ENCODE measurements around the gene BRD1.

The BRD1 gene

DNA sequence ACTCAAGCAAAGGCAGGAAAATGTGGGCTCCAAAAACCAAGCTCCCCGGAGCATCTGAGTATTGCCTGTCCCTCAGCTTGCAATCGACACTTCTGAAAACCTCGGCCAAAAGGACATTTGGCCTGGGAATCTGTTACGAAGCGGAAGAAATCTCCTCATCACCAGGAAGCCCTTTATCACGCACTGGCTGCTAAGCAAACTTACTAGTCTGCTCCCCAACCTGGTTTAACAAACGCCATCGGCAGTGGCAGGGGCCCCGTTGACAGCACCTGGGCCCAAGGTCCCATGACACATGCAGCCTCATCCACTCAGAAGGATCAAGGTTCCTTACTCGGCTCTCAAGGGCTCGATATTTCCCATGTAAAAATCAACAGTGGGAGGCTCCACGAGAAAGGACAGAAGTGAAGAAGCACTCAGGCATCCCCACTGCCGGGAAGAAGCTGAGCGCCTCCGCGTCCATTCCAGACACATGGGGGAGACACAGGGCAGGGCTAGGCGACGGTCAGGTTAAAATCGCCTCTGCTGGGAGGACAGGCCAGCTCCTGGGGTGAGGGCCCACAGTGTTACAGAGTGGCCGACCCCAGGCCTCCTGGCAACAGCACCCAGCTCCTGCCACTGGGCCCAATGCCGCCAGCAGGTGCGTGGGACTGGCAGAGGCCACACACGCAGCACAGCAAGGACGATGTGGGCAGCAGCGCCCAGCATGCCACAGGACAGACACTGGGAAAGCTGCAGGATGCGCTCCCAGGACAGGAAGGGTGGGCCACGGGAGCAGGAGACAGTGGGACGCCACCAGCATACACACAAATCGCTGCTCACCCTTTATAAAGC lies 27.1 kb downstream of the BRD1 start:
- DNase-seq (ENCODE audit: low read depth) = no peak

DNA sequence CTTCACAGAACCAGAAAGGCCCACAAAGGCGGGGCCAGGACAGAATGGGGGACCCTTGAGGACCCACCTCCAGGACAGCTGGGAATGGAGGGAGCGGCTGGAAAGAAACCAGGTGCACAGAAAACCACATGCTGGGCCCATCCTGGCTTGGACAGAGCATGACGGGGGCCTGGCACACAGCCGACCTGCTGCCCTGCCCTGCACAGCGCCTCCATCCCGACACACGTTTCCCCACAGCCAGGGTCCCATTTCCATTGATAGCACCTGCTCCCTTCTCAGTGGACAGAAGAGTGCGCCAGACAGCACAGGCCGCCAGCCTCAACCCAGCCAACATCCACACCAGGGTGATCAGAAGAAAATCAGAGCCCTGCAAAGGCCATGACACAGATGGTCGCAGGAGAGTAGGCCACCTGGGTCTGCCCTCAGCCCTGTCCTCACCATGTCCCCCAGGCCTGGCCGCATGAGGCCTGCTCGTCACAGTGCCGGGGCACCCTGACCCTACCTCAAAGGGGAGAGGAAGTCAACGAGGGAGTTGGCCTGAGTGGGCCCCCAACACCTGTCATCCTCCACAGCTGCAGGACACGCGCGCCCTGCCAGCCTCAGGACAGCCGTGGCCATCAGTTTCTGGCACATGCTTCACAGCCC lies 28.1 kb downstream of the BRD1 start:
- DNase-seq (ENCODE audit: low read depth) = no peak

DNA sequence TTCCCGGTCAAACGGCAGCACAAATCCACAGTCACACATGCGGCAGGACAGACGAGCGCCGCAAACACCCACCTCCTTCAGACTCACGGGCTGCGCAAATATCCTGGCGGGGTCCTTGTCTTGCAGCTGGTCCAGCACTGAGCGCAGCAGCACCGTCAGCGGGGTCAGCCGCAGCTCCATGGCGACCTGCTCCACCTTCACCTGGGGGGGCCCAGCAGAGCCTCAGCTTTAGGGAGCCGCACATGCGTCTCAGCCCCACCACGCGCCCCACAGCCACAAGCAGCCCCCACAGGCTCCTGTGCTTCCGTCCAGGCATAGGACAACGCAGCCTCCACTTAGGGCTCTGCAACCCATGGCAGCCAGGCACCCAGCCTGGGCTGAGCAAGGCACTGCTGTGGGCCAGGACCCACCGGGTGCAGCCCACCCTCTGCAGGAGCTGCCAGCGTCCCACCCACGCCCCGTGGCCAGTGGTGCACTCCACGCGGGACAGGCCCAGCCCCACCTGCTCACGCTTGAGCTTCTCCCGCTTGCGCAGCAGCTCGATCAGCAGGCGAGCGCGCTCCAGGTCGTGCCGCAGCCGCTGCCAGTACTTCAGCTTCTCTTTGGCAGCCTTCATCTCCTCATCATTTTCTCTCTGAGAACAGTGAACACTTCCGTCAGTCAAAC lies 29.1 kb downstream of the BRD1 start:
- no peak for DNase-seq (ENCODE audit: low read depth)

DNA sequence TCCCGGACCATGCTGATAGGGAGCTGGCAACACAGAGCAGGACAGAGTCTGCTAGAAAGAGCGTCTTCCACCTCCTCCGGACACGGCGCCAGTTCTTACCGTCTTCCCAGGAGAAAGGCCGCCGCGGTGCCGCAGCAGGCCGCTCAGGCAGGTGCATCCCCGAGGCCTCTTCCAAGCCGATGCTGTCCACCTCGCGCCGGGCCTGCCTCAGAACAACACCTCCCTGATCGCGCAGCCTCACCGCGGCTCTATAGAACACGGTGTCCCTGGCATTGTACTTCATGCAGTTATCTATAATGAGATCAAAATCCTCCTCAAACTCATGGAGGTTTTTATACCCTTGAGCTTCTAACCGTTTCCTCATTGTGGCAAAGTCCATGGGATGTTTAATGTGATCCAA lies 30.0 kb downstream of the BRD1 start:
- no peak for DNase-seq (ENCODE audit: low read depth)

DNA sequence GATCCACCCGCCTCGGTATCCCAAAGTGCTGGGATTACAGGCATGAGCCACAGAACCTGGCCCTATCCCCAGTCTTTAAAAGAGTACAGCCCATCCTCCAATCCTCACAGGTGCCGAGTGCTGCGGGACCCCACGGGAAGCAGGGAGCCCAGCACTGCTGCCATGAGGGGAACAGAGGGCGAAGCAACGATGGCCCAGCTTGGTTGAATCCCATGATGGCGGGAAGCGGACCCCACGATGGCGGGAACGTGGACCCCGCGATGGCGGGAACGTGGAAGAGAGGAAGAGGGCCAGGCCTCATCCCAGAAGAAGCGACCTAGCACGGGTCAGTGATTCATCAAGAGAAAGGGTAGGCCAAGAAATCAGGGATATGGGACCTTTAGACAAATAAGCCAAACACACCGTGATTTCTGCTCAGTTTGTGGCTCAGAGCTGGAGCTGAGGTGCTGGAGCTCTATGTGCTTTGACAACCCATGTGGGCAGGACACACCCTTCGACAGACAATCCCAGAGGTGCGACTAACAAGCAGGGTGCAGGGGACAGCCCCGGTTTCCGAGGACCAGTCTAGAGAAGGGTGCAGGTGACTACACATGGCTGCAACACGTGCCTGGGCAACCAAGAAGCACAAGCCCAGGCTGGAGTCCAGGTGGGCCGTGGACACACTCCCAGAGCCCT lies 30.9 kb downstream of the BRD1 start:
- DNase-seq (ENCODE audit: low read depth) = no peak

DNA sequence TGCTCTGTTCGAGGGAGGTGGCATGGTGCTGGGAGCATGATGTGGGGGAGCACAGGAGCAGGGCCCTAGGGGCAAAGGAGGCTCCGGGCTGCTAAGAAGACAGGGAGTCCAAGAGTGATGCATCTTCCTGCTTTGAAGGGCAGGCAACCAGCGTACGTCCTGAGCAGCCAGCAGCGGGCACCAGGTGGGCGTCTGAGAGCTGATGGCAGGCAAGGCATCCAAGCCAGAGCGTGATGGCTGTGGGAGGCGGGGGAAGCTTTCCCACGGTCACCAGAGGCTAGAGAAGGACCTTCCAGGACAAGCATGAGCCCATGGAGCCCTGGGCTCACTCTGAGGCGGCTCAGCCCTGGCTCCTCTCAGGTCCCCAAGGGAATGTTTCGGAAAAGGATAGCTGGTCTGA lies 32.2 kb downstream of the BRD1 start:
- DNase-seq (ENCODE audit: low read depth) = no peak

DNA sequence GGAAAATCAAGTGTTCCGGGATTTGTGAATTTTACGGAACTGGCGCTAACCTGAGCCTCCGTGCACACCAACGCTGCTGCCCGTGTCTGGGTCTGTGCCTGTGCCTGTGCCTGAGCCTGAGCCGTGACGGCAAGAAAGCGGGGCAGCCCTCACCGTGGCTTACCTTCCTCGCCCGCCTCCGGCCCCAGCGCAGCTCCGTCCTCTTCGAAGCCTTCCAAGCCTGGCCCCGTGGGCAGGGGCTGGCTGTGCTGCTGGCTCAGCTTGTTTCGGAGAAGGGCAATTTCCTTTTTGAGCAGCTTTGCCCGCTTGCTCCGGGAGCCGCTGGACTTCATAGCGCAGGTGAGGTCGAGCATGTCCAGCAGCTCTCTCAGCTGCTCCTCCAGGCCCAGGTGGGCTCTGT lies 33.8 kb downstream of the BRD1 start:
- no peak for DNase-seq (ENCODE audit: low read depth)

DNA sequence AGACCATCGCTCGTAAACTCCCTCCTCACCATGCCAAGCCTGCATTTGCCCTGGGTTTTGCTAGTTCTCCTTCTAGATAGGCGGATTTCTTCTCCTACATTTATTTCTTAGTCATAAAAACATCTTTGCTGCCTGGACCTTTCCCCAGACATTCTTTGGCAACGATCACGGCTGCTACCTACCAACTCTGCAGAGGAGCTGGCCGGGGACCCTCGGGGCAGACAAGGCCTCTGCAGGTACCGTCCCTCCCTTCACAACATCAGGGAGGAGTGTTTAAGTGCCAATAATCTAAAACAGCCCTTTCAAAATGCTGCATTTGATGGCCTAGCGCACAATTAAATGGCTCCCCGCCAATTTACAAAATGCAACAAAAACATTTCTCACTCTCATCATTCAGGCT lies 34.4 kb downstream of the BRD1 start:
- DNase-seq (ENCODE audit: low read depth) = no peak

DNA sequence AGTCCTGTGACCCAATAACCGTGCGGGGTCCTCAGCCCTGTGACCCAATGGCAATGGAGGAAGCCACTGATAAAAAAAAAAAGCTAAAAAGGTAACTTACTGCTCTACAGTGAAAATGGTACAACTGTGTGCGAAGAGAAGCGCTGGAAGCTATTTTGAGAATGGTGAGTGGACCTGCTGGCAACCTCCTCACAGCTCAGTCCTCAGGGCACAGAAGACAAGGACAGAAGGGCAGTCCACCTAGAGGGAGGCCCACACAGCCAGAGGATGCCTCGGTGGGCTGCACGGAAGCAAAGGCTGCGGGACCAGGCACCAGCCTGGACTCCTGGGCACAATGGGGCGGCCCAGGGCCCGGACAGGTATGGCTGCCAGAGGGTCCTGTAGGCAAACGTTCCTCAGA lies 35.6 kb downstream of the BRD1 start:
- no peak for DNase-seq (ENCODE audit: low read depth)

DNA sequence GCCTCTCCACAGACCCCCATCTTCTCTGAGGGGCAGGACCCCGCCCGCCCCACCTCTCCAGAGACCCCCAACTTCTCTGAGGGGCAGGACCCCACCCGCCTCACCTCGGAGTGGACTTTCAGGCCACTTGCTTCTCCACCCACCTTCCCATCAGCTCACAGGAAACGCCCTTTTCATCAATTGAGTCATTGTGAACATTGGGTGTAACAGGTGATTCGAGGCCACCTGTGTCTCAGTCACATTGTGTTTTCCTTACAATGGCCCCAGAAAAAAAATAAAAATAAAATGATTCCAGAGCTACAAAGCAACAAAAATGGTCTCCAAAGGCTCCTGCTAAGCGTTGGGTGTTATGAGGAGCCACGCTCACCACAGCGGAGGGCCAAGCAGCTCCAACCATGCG lies 36.0 kb downstream of the BRD1 start:
- DNase-seq (ENCODE audit: low read depth) = no peak

DNA sequence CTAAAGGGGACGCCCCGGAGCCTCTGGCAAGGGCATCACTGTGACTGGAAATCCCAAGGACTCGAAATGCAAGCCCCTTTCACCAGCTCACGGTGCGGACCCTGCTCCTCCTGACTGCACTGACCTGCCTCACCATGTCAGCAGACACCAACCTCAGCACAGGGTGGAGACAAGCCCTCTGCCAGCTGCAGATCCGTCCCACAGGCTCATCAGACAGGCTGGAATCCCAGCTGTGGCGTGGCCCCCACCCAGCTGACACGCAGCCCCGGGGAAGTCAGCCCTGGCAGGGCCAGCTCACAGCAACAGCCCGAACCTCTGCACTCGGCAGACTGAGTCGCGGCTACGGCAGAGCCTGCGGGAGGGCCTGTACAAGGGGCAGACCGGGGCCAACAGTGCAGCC lies 36.8 kb downstream of the BRD1 start:
- DNase-seq (ENCODE audit: low read depth) = no peak

DNA sequence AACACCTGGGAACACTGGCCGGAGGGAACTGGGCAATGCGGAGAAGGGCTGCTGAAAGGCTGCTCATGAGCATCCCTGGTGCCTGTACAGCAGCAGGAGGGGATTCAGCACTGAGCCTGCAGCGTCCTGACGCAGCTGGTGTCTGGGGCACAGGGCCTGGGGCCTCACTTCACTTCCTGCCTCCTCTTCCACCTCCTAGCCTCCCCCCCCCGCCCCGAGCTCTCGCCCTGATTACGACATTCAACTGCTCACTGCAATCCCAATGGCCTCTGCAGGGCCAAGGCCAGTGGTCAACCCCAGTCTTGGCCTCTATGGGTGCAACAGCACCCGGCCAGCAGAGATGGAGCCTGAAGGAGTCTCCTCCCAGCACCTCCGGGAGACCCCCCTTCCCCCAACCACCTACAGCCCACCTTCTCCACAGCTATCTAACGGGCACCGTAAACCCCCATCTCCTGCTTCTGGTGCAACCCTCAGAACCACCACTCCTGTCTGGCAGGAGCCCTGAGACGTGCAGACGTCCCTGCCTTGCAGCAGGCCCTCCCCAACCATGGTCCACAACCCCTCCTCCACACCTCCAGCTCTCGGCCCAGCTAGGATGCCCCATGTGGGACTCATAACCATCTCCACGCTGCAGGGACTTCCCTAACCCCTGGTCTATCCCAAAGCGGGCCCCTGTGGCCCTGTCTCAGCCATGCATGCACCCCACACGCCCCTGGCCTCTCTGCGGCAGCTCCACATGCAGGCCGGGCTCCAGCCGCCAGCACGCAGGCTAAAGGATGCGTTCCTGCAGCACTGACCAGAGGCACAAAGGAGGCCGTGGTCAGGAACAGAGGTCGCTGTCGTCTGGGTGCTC lies 38.2 kb downstream of the BRD1 start:
- no peak for DNase-seq (ENCODE audit: low read depth)

DNA sequence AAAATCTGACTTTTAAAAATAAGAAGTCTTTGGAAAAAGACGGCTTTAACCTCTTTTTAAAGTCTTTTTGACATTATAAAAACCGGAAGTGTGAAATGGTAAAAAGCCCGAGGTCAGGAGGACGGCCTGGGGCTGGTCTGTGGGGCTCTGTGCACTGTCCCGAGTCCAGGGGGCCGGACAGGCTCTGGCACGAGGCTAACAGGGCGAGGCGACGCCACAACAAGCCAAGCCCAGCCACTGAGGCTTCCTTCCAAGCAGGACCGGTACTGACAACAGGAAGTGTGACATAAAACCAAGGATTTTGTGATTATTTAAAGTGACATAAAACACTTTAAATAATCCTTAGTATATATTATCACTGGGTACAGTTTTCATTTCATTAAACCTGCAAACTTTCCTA lies 39.2 kb downstream of the BRD1 start:
- DNase-seq (ENCODE audit: low read depth) = no peak

DNA sequence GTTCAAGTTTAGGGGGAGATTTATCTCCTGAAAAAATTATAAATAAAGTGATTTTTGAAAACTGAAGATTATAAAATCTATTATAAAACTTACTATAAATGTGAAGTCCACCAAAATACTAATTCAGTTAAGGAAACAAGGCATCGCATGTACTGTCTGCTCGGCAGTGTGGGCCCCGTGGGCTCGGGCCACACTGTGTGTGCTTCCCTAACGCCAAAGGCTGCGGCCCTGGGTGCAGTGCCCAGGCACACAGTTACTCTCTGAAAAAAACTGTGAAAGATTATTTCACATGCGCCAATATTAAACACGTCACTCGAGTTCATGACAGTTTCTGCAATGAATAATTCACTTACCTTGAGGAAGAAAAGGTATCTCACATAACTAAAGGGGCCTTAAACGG lies 39.8 kb downstream of the BRD1 start:
- no peak for DNase-seq (ENCODE audit: low read depth)

DNA sequence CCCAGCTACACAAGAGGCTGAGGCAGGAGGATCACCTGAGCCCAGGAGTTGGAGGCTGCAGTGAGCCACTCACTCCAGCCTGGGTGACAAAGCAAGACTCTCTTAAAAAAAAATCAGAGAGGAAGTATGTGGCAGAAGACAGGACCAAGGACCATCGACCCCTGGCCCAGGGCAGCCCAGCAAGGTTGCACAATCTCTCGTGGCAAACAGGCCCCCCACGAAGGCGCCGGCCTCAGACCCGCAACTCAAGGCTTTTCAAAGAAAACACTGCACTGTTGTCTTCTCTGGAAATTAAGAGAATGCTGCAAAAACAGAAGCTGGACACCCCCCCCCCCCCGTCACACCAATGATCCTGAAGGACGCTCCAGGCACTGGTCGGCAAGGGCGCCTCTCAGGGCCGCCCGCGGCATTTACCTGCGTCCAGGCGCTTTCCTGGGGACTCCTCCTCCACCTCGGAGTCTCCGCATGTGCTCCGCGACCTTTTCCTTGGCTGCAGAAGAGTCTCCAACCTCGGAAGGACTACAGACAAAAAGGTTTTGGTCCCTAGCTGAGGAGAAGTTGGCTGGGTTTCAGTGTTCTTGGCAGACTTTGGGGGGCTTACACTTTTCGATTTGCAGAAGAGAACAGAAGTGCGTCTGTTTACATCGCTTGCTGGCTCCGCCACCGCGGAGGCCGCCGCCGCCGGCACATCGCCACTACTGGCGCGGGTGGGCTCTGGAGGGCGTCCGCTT lies 40.5 kb downstream of the BRD1 start:
- DNase-seq (ENCODE audit: low read depth) = no peak

DNA sequence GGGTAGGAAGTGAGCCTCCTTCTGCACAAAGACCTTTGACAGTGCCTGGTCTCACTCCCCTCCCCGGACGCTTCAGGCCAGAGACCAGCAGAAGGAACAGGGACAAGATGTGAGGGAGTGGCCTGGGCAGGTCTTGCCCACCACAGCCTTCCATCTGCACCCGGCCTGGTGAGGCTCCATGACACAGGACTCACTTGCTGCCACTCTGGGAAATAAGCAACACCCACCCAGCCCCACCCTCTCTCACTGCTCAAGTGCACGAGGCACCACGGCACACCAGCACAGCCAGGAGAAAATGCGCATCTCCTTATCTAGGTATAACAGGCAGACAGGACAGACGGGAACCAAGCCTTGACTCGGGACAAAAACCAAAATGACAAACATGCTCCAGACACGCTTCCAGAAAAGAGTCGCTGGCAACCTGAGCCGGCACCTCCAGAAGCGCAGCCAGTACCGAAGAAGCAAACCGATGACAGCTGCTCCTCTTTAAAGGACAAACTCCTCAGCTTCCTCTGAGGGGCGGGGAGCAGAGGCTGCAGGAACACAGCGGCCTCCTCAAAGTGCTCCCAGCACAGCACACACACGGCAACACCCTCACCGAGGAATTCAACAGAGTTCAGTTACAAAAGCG lies 41.7 kb downstream of the BRD1 start:
- no peak for DNase-seq (ENCODE audit: low read depth)

DNA sequence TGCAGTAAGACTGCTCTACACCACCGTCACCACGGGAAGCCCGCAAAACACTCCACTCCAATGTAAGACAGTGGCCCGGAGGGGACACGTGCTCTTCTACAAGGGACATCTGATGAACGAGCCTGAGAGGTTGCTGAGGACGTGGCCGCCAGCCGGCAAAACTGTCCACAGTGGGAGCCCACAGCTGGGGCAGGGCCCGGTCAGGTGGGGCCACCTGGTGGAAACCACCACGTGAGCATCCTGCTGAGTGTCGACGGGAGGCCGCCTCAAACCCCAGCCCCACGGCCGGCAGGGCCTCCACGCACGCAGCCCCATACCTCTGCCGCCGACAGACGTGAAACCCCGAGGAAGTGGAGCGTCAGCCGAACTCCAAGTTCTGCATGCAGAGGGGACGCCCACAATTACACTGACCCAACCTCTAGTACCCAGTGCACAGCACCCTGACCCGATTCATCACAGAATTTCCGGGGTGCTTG lies 42.6 kb downstream of the BRD1 start:
- no peak for DNase-seq (ENCODE audit: low read depth)

DNA sequence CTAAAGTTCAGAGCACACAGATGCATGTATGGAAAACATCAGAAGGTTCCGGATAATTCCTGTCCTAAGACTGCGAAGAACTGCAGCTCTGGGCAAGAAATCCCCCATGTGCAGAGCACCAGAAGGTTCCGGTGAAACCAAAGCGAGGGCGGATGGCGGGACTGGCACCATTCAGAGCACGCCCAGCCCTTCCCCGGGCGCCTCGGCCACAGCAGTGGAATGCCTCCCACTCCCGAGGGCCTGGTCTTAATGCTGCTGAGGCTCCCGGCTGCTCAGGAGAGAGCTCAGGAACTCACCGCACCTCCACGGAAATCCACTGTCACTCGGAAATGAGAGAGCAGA lies 43.1 kb downstream of the BRD1 start:
- no peak for DNase-seq (ENCODE audit: low read depth)

DNA sequence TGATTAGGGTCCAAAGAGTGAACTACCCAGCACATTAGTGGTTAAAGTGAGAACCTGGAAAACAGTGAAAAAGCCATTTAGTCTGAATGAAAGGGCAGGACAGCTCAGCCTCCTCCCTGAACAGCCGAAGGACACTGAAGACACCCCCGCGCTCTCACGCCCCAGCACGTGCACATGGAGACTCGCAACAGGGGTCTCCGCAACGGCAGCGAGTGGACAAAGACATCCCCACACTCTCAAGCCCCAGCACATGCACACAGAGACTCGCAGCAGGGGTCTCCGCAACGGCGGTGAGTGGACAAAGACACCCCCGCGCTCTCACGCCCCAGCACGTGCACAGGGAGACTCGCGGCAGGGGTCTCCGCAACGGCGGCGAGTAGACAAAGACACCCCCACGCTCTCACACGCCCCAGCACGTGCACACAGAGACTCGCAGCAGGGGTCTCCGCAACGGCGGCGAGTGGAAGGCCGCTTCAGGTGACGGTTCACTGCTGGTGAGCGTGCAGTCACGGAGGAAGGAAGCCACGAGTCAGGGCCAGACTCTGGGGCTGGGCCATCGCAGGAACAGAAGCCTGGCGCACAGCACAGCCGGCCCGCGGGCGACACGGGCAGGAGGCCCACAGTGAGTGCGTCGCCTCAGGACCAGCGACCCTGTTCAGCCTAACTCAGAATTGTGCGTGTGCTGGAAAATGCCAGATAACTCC lies 43.6 kb downstream of the BRD1 start:
- DNase-seq (ENCODE audit: low read depth) = no peak
